Ovary (tissue), 3 donors: ENCODE results near the gene FNBP1.

Source experiments
- CTCF ChIP-seq, 3 donors: fragments of 450-650 bp in 2 of 3; fragments of 200-600 bp in 1 of 3; IDR thresholded peaks; one replicate each; pipeline versions ENCODE4 v1.5.1 to v1.8.0; 2016 to 2022; ENCODE audit warnings: antibody characterized with exemption in 3 of 3, mild to moderate bottlenecking in 1 of 3
- POLR2A ChIP-seq: fragments of 450-650 bp; IDR thresholded peaks from one replicate; pipeline ENCODE4 v1.6.1; 2017; ENCODE audit warnings: antibody characterized with exemption, mild to moderate bottlenecking, moderate library complexity
- donor health status: DM: no; HTN: no; CAD: no.

- no peak for TF ChIP-seq POLR2A
- TF ChIP-seq CTCF (IDR thresholded peaks at IDR 0.05) = no peak
Observed at GRCh38 chr9:129953736-129954135, 89.3 kb downstream of the FNBP1 start.
